ENCODE results near the gene LBX2. TPM values are rescaled to one million over a fixed set of nuclear protein-coding genes. Genes with fewer than 3 reads are reported as not detected.

LBX2 gene
- total RNA-seq, 1 experiment from 2014 or later, result not detected

DNA sequence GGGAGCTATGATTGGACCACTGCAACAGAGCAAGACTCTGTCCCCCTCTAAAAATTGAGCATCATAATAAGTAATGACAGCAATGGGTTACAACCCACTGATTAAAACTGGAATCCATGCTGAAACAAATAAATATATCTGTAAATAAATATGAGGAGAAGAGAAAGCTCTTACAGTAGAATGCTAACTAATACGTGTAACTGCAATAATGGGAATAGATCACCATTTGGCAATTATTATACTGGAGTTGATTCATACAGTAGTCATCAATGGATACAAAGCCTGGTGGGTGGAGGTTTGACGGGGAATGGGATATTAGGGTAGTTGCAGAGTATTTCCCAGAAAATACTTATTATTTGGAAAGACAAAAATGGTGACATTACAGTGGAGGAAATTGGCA lies 50.6 kb downstream of the LBX2 start:
- POLR2A ChIA-PET (ENCODE audit: low non-redundant PET), result no interaction called here
- intact Hi-C loops (cut with micrococcal nuclease; ENCODE audit: unreplicated experiment), result no loop called here
- no peak for DNase-seq (ENCODE audit: low spot score)
- Histone ChIP-seq H3K36me3 (ENCODE audit: insufficient read depth, low read length, poor library complexity, severe bottlenecking) (no peaks in the 10 kb centered on the region), H3K4me3 (ENCODE audit: low read depth, low read length, poor library complexity, severe bottlenecking) (no peak overlapping the region), H3K27me3 (replicated peaks; ENCODE audit: insufficient read depth, low read depth, low read length, poor library complexity) (no peaks in the 10 kb centered on the region), H3K4me1 (ENCODE audit: insufficient read depth, low read length, poor library complexity, severe bottlenecking) (peaks cover 8% of the 10 kb centered on the region), H3K9me3 (ENCODE audit: low read depth, low read length, poor library complexity, severe bottlenecking) (no peaks in the 10 kb centered on the region), H3K27ac (ENCODE audit: low read depth, low read length, poor library complexity, severe bottlenecking) (no peak overlapping the region)
- no TSS peak for BruUV-seq (replicated peaks)
- TF ChIP-seq EZH2 (IDR thresholded peaks at IDR 0.05; ENCODE audit: borderline replicate concordance, low read depth, low read length, poor library complexity, severe bottlenecking), result no peak
- TF ChIP-seq, protein P1, sequence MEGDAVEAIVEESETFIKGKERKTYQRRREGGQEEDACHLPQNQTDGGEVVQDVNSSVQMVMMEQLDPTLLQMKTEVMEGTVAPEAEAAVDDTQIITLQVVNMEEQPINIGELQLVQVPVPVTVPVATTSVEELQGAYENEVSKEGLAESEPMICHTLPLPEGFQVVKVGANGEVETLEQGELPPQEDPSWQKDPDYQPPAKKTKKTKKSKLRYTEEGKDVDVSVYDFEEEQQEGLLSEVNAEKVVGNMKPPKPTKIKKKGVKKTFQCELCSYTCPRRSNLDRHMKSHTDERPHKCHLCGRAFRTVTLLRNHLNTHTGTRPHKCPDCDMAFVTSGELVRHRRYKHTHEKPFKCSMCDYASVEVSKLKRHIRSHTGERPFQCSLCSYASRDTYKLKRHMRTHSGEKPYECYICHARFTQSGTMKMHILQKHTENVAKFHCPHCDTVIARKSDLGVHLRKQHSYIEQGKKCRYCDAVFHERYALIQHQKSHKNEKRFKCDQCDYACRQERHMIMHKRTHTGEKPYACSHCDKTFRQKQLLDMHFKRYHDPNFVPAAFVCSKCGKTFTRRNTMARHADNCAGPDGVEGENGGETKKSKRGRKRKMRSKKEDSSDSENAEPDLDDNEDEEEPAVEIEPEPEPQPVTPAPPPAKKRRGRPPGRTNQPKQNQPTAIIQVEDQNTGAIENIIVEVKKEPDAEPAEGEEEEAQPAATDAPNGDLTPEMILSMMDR (conservative IDR thresholded peaks at IDR 0.05; ENCODE audit: low read depth, low read length), result no peak
- CTCF ChIA-PET, result interaction anchor here (0.6 kb wide), 1 partner anchor 9 kb away, joined by 3 read pairs; no protein-coding TSS in a partner anchor

Other genes starting within 250 kb of the LBX2 start
- gene SLC4A5, start 156.2 kb downstream of the LBX2 start, total RNA-seq (2021), result 0.94 and 1.8 TPM in 2 replicates
- gene DCTN1, start 119.3 kb downstream of the LBX2 start, total RNA-seq (2021), result 172 and 177 TPM in 2 replicates
- 1.6 and 1.9 TPM in 2 replicates for gene C2orf81, start 78.0 kb downstream of the LBX2 start, total RNA-seq (2021)
- gene WDR54, start 77.9 kb downstream of the LBX2 start, total RNA-seq (2021), result 41.1 and 51.1 TPM in 2 replicates
- gene RTKN, start 57.7 kb downstream of the LBX2 start, total RNA-seq (2021), result 27.0 and 29.6 TPM in 2 replicates
- 29.9 and 34.9 TPM in 2 replicates for gene INO80B, start 44.5 kb downstream of the LBX2 start, total RNA-seq (2021)
- gene WBP1, start 41.2 kb downstream of the LBX2 start, total RNA-seq (2021), result 37.9 and 53.6 TPM in 2 replicates
- gene MOGS, start 34.2 kb downstream of the LBX2 start, total RNA-seq (2021), result 38.2 and 45.2 TPM in 2 replicates
- 99.2 and 104 TPM in 2 replicates for gene MRPL53, start 26.9 kb downstream of the LBX2 start, total RNA-seq (2021)
- gene CCDC142, start 16.6 kb downstream of the LBX2 start, total RNA-seq (2021), result 20.4 and 27.4 TPM in 2 replicates
- 25.8 and 28.6 TPM in 2 replicates for gene TTC31, start 16.5 kb downstream of the LBX2 start, total RNA-seq (2021)
- 30.9 and 33.0 TPM in 2 replicates for gene PCGF1, start 8.1 kb upstream of the LBX2 start, total RNA-seq (2021)
- gene TLX2, start 14.8 kb upstream of the LBX2 start, total RNA-seq (2021), result not detected in 2 replicates
- 0.50 and 0.71 TPM in 2 replicates for gene DQX1, start 26.6 kb upstream of the LBX2 start, total RNA-seq (2021)
- 114 and 126 TPM in 2 replicates for gene AUP1, start 30.1 kb upstream of the LBX2 start, total RNA-seq (2021)
- 35.1 and 37.7 TPM in 2 replicates for gene HTRA2, start 30.3 kb upstream of the LBX2 start, total RNA-seq (2021)
- gene LOXL3, start 54.3 kb upstream of the LBX2 start, total RNA-seq (2021), result 0.88 and 1.9 TPM in 2 replicates
- gene DOK1, start 55.1 kb upstream of the LBX2 start, total RNA-seq (2021), result 18.4 and 20.7 TPM in 2 replicates
- not detected in 2 replicates for gene M1AP, start 148.7 kb upstream of the LBX2 start, total RNA-seq (2021)
- gene SEMA4F, start 154.6 kb upstream of the LBX2 start, total RNA-seq (2021), result 3.8 and 4.1 TPM in 2 replicates